Naive thymus-derived CD8-positive, alpha-beta T cell (primary cell): ENCODE data around the gene RSPH9. TPM values are rescaled to one million over a fixed set of nuclear protein-coding genes. Genes with fewer than 3 reads are reported as not detected.

ENCODE experiments used
- polyA plus RNA-seq, 3 donors: library from polyadenylated mRNA; unstranded; fragments of 300-500 nt; fragmentation: Illumina TruSeq; gene quantifications; one replicate each; pipeline ENCODE4 v1.2.3, GENCODE V29; 2021
- total RNA-seq, 8 experiments: library from RNA in 2 of 8; stranded (reverse) in 2 of 8; gene quantifications; one replicate each; pipeline ENCODE4 v1.2.3 and lab custom pipeline; 2021 to 2026

RSPH9 gene
- total and polyA plus RNA-seq, 5 experiments from 2014 or later: 0.44 to 1.1 (median 0.86) TPM; not detected in 2

Other genes starting within 250 kb of the RSPH9 start
- 10 to 100 TPM; 67.2 to 72.6 TPM for gene ABCC10, start 217.5 kb upstream of the RSPH9 start, total RNA-seq
- 10 to 100 TPM in 2 of 3 donors, 1 to 10 TPM in 1; 9.6 to 15.9 (median 10.6) TPM for gene ABCC10, start 217.5 kb upstream of the RSPH9 start, polyA plus RNA-seq
- gene DLK2, start 189.5 kb upstream of the RSPH9 start, total RNA-seq: 1 to 10 TPM in 1 of 2 experiments, under 1 TPM in 1; 0.71 to 1.2 TPM
- gene DLK2, start 189.5 kb upstream of the RSPH9 start, polyA plus RNA-seq: 1 to 10 TPM in 1 of 3 donors, under 1 TPM in 1, not detected in 1; 0.22 to 1.2 TPM
- gene TJAP1, start 167.5 kb upstream of the RSPH9 start, total RNA-seq: 10 to 100 TPM; 47.7 to 54.7 TPM
- 10 to 100 TPM in 1 of 3 donors, 1 to 10 TPM in 2; 5.1 to 12.1 (median 8.4) TPM for gene TJAP1, start 167.5 kb upstream of the RSPH9 start, polyA plus RNA-seq
- gene LRRC73, start 134.7 kb upstream of the RSPH9 start, total RNA-seq: under 1 TPM; 0.41 to 0.49 TPM
- gene LRRC73, start 134.7 kb upstream of the RSPH9 start, polyA plus RNA-seq: not detected
- gene YIPF3, start 128.1 kb upstream of the RSPH9 start, total RNA-seq: 10 to 100 TPM; 77.0 to 77.5 TPM
- gene YIPF3, start 128.1 kb upstream of the RSPH9 start, polyA plus RNA-seq: 10 to 100 TPM; 58.4 to 70.4 (median 68.3) TPM
- 10 to 100 TPM; 47.9 to 51.9 TPM for gene POLR1C, start 127.9 kb upstream of the RSPH9 start, total RNA-seq
- gene POLR1C, start 127.9 kb upstream of the RSPH9 start, polyA plus RNA-seq: 10 to 100 TPM in 2 of 3 donors, 1 to 10 TPM in 1; 9.4 to 23.2 (median 14.6) TPM
- gene XPO5, start 69.0 kb upstream of the RSPH9 start, total RNA-seq: 10 to 100 TPM; 43.4 to 51.6 TPM
- gene XPO5, start 69.0 kb upstream of the RSPH9 start, polyA plus RNA-seq: 1 to 10 TPM; 5.1 to 8.7 (median 7.5) TPM
- gene POLH, start 68.9 kb upstream of the RSPH9 start, total RNA-seq: 10 to 100 TPM; 22.9 to 26.5 TPM
- gene POLH, start 68.9 kb upstream of the RSPH9 start, polyA plus RNA-seq: 10 to 100 TPM in 2 of 3 donors, 1 to 10 TPM in 1; 5.9 to 18.9 (median 11.6) TPM
- gene GTPBP2, start 15.8 kb upstream of the RSPH9 start, total RNA-seq: 10 to 100 TPM; 71.6 to 75.7 TPM
- 1 to 10 TPM; 1.1 to 2.6 (median 1.7) TPM for gene GTPBP2, start 15.8 kb upstream of the RSPH9 start, polyA plus RNA-seq
- gene MAD2L1BP, start 9.2 kb upstream of the RSPH9 start, total RNA-seq: 10 to 100 TPM; 30.3 to 32.9 TPM
- 10 to 100 TPM; 12.5 to 19.6 (median 17.9) TPM for gene MAD2L1BP, start 9.2 kb upstream of the RSPH9 start, polyA plus RNA-seq
- gene MRPS18A, start 42.8 kb downstream of the RSPH9 start, total RNA-seq: 10 to 100 TPM; 28.9 to 30.6 TPM
- gene MRPS18A, start 42.8 kb downstream of the RSPH9 start, polyA plus RNA-seq: 10 to 100 TPM; 53.1 to 63.1 (median 53.7) TPM
- 1 to 10 TPM; 4.5 to 5.6 TPM for gene VEGFA, start 125.2 kb downstream of the RSPH9 start, total RNA-seq
- not detected for gene VEGFA, start 125.2 kb downstream of the RSPH9 start, polyA plus RNA-seq